Mesendoderm (in vitro differentiated cells): ENCODE data around the gene FBXW12.

Experiments used
- DNase-seq: peaks from one replicate; pipeline ENCODE4 v3.0.0; 2013
- H2AK5ac ChIP-seq: 2 replicates; pipeline ENCODE4 v1.6.1; 2013; ENCODE audit warnings: low read length, inconsistent platforms
- H2BK120ac ChIP-seq: 2 replicates; pipeline ENCODE4 v1.6.1; 2013; ENCODE audit warnings: low read depth, mild to moderate bottlenecking, low read length, moderate library complexity, mixed read lengths
- H2BK15ac ChIP-seq: replicated peaks from 2 replicates; pipeline ENCODE4 v1.6.1; 2013; ENCODE audit warnings: low read depth, mild to moderate bottlenecking, moderate library complexity
- H2BK5ac ChIP-seq: 2 replicates; pipeline ENCODE4 v1.6.1; 2013; ENCODE audit warnings: low read length, inconsistent platforms
- H3K18ac ChIP-seq: 2 replicates; pipeline ENCODE4 v1.6.1; 2013; ENCODE audit warnings: mild to moderate bottlenecking, low read length, mixed read lengths
- H3K23ac ChIP-seq: one replicate; pipeline ENCODE4 v1.6.1; 2013; ENCODE audit warnings: low read length
- H3K27ac ChIP-seq: 2 replicates; pipeline ENCODE4 v1.5.1; 2013; ENCODE audit warnings: low read depth, mild to moderate bottlenecking, inconsistent platforms, low read length, moderate library complexity
- H3K27me3 ChIP-seq: 2 replicates; pipeline ENCODE4 v1.6.1; 2013; ENCODE audit warnings: low read length, control low read depth, mild to moderate bottlenecking, inconsistent platforms; ENCODE audit not compliant: insufficient read depth, poor library complexity
- H3K36me3 ChIP-seq: 2 replicates; pipeline ENCODE4 v1.6.1; 2013; ENCODE audit warnings: low read length, inconsistent platforms; ENCODE audit not compliant: control insufficient read depth, insufficient read depth
- H3K4ac ChIP-seq: one replicate; pipeline ENCODE4 v1.6.1; 2013; ENCODE audit warnings: low read depth, mild to moderate bottlenecking, low read length, moderate library complexity
- H3K4me1 ChIP-seq: 2 replicates; pipeline ENCODE4 v1.6.1; 2013; ENCODE audit warnings: low read depth, low read length, inconsistent platforms; ENCODE audit not compliant: control insufficient read depth
- H3K4me2 ChIP-seq: 2 replicates; pipeline ENCODE4 v1.6.1; 2013; ENCODE audit warnings: low read length
- H3K4me3 ChIP-seq: 2 replicates; pipeline ENCODE4 v1.5.1; 2013; ENCODE audit warnings: mild to moderate bottlenecking, low read length
- H3K56ac ChIP-seq: one replicate; pipeline ENCODE4 v1.6.1; 2013; ENCODE audit warnings: low read length
- H3K79me1 ChIP-seq: 2 replicates; pipeline ENCODE4 v1.6.1; 2013; ENCODE audit warnings: low read length, inconsistent platforms
- H3K79me2 ChIP-seq: 2 replicates; pipeline ENCODE4 v1.6.1; 2013; ENCODE audit warnings: mild to moderate bottlenecking, low read length; ENCODE audit not compliant: control insufficient read depth, insufficient read depth
- H3K9ac ChIP-seq: 2 replicates; pipeline ENCODE4 v1.6.1; 2013; ENCODE audit warnings: low read length, inconsistent platforms
- H4K5ac ChIP-seq: one replicate; pipeline ENCODE4 v1.6.1; 2013; ENCODE audit warnings: low read length
- H4K8ac ChIP-seq: one replicate; pipeline ENCODE4 v1.6.1; 2013; ENCODE audit warnings: low read depth, mild to moderate bottlenecking, control low read depth, low read length, moderate library complexity
- WGBS: extraction: QIAGEN DNeasy Blood & Tissue Kit; methylation state at CpG from one replicate; pipeline ENCODE4 v1.1.7; 2013; ENCODE audit warnings: low lambda C conversion rate, missing lambda C conversion rate; ENCODE audit not compliant: insufficient coverage; ENCODE audit errors: extremely low coverage; 5-methylcytosine and 5-hydroxymethylcytosine counted together

The FBXW12 gene

GRCh38 chr3:48394391-48394790 lies 22.4 kb downstream of the FBXW12 start:
- no peak overlapping the region for H3K4me2 ChIP-seq
- no peaks in the 10 kb centered on the region for H3K36me3 ChIP-seq
- H2AK5ac ChIP-seq = no peak overlapping the region
- H3K79me2 ChIP-seq = no peaks in the 10 kb centered on the region
- WGBS = no CpG with 5 or more reads among the region's 2 CpGs
- no peaks in the 10 kb centered on the region for H3K4me1 ChIP-seq
- no peaks in the 10 kb centered on the region for H3K79me1 ChIP-seq
- H2BK15ac ChIP-seq = no peak overlapping the region
- H3K18ac ChIP-seq = no peak overlapping the region
- H3K56ac ChIP-seq = no peak overlapping the region
- no peak overlapping the region for H3K4ac ChIP-seq
- no peak overlapping the region for H3K27ac ChIP-seq
- no peak overlapping the region for H3K4me3 ChIP-seq
- no peak for DNase-seq
- H2BK5ac ChIP-seq = no peak overlapping the region
- H3K9ac ChIP-seq = no peak overlapping the region
- H4K8ac ChIP-seq = no peak overlapping the region
- no peak overlapping the region for H2BK120ac ChIP-seq
- no peak overlapping the region for H3K23ac ChIP-seq
- H4K5ac ChIP-seq = no peak overlapping the region
- H3K27me3 ChIP-seq = no peaks in the 10 kb centered on the region

GRCh38 chr3:48395714-48396113 lies 23.7 kb downstream of the FBXW12 start:
- no peak overlapping the region for H3K4ac ChIP-seq
- H4K8ac ChIP-seq = no peak overlapping the region
- H3K27ac ChIP-seq = no peak overlapping the region
- no peak overlapping the region for H2BK15ac ChIP-seq
- DNase-seq = no peak
- no peak overlapping the region for H3K4me3 ChIP-seq
- no CpG with 5 or more reads among the region's 3 CpGs for WGBS
- H3K4me2 ChIP-seq = no peak overlapping the region
- no peaks in the 10 kb centered on the region for H3K27me3 ChIP-seq
- H2AK5ac ChIP-seq = no peak overlapping the region
- H2BK5ac ChIP-seq = no peak overlapping the region
- H3K56ac ChIP-seq = no peak overlapping the region
- no peak overlapping the region for H3K23ac ChIP-seq
- H3K4me1 ChIP-seq = no peaks in the 10 kb centered on the region
- no peak overlapping the region for H2BK120ac ChIP-seq
- no peaks in the 10 kb centered on the region for H3K79me2 ChIP-seq
- no peak overlapping the region for H3K18ac ChIP-seq
- no peak overlapping the region for H3K9ac ChIP-seq
- H3K79me1 ChIP-seq = no peaks in the 10 kb centered on the region
- H4K5ac ChIP-seq = no peak overlapping the region
- no peaks in the 10 kb centered on the region for H3K36me3 ChIP-seq

GRCh38 chr3:48397767-48398681 lies 26.0 kb downstream of the FBXW12 start:
- no peaks in the 10 kb centered on the region for H3K79me2 ChIP-seq
- no peak overlapping the region for H2AK5ac ChIP-seq
- no peaks in the 10 kb centered on the region for H3K27me3 ChIP-seq
- no peak overlapping the region for H3K56ac ChIP-seq
- no peak overlapping the region for H2BK15ac ChIP-seq
- H3K4me3 ChIP-seq = no peak overlapping the region
- H3K18ac ChIP-seq = no peak overlapping the region
- no peak overlapping the region for H3K4me2 ChIP-seq
- no peaks in the 10 kb centered on the region for H3K4me1 ChIP-seq
- H3K27ac ChIP-seq = no peak overlapping the region
- no peak overlapping the region for H2BK120ac ChIP-seq
- no peak overlapping the region for H2BK5ac ChIP-seq
- H3K23ac ChIP-seq = no peak overlapping the region
- H3K79me1 ChIP-seq = no peaks in the 10 kb centered on the region
- DNase-seq = no peak
- H3K9ac ChIP-seq = no peak overlapping the region
- H3K4ac ChIP-seq = no peak overlapping the region
- no peak overlapping the region for H4K5ac ChIP-seq
- H4K8ac ChIP-seq = no peak overlapping the region
- no peaks in the 10 kb centered on the region for H3K36me3 ChIP-seq
- WGBS = no CpG with 5 or more reads among the region's 9 CpGs

GRCh38 chr3:48398701-48399386 lies 26.8 kb downstream of the FBXW12 start:
- no peak overlapping the region for H2BK5ac ChIP-seq
- no peak overlapping the region for H3K56ac ChIP-seq
- H4K5ac ChIP-seq = no peak overlapping the region
- no peak overlapping the region for H2BK120ac ChIP-seq
- no peaks in the 10 kb centered on the region for H3K27me3 ChIP-seq
- no peak overlapping the region for H3K18ac ChIP-seq
- H3K23ac ChIP-seq = no peak overlapping the region
- no CpG with 5 or more reads among the region's 11 CpGs for WGBS
- no peak for DNase-seq
- no peaks in the 10 kb centered on the region for H3K79me2 ChIP-seq
- H3K79me1 ChIP-seq = no peaks in the 10 kb centered on the region
- no peak overlapping the region for H3K9ac ChIP-seq
- H3K4me1 ChIP-seq = no peaks in the 10 kb centered on the region
- H3K4ac ChIP-seq = no peak overlapping the region
- no peak overlapping the region for H3K4me2 ChIP-seq
- no peak overlapping the region for H2BK15ac ChIP-seq
- no peak overlapping the region for H3K27ac ChIP-seq
- H3K36me3 ChIP-seq = peaks cover 4% of the 10 kb centered on the region
- H3K4me3 ChIP-seq = no peak overlapping the region
- H4K8ac ChIP-seq = no peak overlapping the region
- no peak overlapping the region for H2AK5ac ChIP-seq

GRCh38 chr3:48399387-48400172 lies 27.6 kb downstream of the FBXW12 start:
- no peak overlapping the region for H3K4ac ChIP-seq
- no peak overlapping the region for H3K23ac ChIP-seq
- H3K27me3 ChIP-seq = no peaks in the 10 kb centered on the region
- no peak overlapping the region for H3K4me3 ChIP-seq
- no peak overlapping the region for H2BK120ac ChIP-seq
- no peak overlapping the region for H3K9ac ChIP-seq
- DNase-seq = no peak
- H3K18ac ChIP-seq = no peak overlapping the region
- WGBS = no CpG with 5 or more reads among the region's 4 CpGs
- no peak overlapping the region for H3K4me2 ChIP-seq
- no peaks in the 10 kb centered on the region for H3K79me2 ChIP-seq
- no peak overlapping the region for H4K5ac ChIP-seq
- H3K79me1 ChIP-seq = no peaks in the 10 kb centered on the region
- no peaks in the 10 kb centered on the region for H3K4me1 ChIP-seq
- peaks cover 7% of the 10 kb centered on the region for H3K36me3 ChIP-seq
- no peak overlapping the region for H3K56ac ChIP-seq
- no peak overlapping the region for H2BK15ac ChIP-seq
- H2BK5ac ChIP-seq = no peak overlapping the region
- no peak overlapping the region for H3K27ac ChIP-seq
- H2AK5ac ChIP-seq = no peak overlapping the region
- H4K8ac ChIP-seq = no peak overlapping the region
